ENCODE measurements around the gene COL5A1.

DNA sequence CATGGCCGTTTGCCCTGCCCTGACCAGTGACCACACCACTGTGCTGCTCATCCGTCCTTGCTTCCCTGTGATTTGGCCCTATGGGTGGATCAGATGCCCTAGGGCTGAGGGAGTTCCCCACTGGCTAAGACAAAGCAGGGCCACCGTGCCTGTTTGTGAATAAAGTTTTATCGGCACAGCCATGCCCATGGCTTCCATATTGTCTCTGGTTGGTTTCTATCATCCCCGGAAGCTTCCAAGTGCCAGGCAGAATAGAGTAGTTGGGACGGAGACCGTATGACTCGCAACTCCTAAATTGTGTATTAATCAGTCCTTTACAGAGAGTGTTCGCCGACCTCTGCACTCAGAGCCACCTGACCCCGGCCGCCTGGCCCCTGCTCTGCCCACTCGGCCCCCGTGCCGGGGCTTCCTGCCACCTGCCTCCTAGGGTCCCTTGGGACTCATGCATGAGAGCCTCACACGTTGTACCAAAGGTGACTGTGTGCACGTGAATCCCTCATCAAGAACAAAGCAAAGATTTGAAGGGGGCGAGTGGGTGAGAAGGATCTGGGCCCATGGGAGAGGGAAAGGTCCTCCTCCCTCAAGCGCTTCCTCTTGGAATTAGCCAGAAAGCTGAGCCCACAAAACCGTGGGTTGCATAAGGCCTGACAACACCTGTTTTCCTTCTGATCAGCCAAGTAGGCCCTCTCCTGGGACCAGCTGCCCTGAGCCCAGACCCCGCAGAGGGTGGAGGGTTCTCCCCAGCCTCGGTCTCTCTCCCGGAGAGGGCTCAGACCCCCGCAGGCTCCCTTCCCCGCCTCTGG is 227.3 kb downstream of the COL5A1 start:
- TF ChIP-seq, protein P1, sequence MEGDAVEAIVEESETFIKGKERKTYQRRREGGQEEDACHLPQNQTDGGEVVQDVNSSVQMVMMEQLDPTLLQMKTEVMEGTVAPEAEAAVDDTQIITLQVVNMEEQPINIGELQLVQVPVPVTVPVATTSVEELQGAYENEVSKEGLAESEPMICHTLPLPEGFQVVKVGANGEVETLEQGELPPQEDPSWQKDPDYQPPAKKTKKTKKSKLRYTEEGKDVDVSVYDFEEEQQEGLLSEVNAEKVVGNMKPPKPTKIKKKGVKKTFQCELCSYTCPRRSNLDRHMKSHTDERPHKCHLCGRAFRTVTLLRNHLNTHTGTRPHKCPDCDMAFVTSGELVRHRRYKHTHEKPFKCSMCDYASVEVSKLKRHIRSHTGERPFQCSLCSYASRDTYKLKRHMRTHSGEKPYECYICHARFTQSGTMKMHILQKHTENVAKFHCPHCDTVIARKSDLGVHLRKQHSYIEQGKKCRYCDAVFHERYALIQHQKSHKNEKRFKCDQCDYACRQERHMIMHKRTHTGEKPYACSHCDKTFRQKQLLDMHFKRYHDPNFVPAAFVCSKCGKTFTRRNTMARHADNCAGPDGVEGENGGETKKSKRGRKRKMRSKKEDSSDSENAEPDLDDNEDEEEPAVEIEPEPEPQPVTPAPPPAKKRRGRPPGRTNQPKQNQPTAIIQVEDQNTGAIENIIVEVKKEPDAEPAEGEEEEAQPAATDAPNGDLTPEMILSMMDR (IDR thresholded peaks at IDR 0.05; ENCODE audit: borderline replicate concordance, extremely low read depth, low read length, poor library complexity, severe bottlenecking), result no peak
- TF ChIP-seq EZH2 (IDR thresholded peaks at IDR 0.05; ENCODE audit: borderline replicate concordance, low read depth, low read length, severe bottlenecking), result no peak

All from DND-41 (cell line).